Mesodermal cell (in vitro differentiated cells): ENCODE data around the gene IFNGR2. TPM values are rescaled to one million over a fixed set of nuclear protein-coding genes. Genes with fewer than 3 reads are reported as not detected.
"Not testable (repeated sequence)": the region's sequence is repeated elsewhere in the genome, so short reads cannot be mapped to it uniquely, and the experiment has no call there.

ENCODE experiments used
- H3K27ac ChIP-seq: 2 replicates; pipeline ENCODE4 v1.7.0; 2013; ENCODE audit warnings: mild to moderate bottlenecking, low read depth, low read length, moderate library complexity; ENCODE audit not compliant: severe bottlenecking
- H3K36me3 ChIP-seq: 2 replicates; pipeline ENCODE4 v1.7.1; 2013; ENCODE audit warnings: mild to moderate bottlenecking, low read length, moderate library complexity; ENCODE audit not compliant: control insufficient read depth, insufficient read depth
- H3K4me1 ChIP-seq: one replicate; pipeline ENCODE4 v1.7.1; 2013; ENCODE audit warnings: mild to moderate bottlenecking, low read length; ENCODE audit not compliant: insufficient read depth, control insufficient read depth, poor library complexity, severe bottlenecking
- H3K4me3 ChIP-seq: 2 replicates; pipeline ENCODE4 v1.7.0; 2013; ENCODE audit warnings: low read length, control low read depth, mild to moderate bottlenecking; ENCODE audit not compliant: insufficient read depth, poor library complexity, severe bottlenecking; ENCODE audit errors: extremely low read depth
- H3K9me3 ChIP-seq: 2 replicates; pipeline ENCODE4 v1.7.1; 2013; ENCODE audit warnings: mild to moderate bottlenecking, low read length, moderate library complexity; ENCODE audit not compliant: control insufficient read depth
- WGBS, 2 experiments: methylation state at CpG; one replicate each; pipeline ENCODE4 v1.1.5; 2013; ENCODE audit warnings: missing lambda C conversion rate in 2 of 2; ENCODE audit not compliant: insufficient coverage in 2 of 2; 5-methylcytosine and 5-hydroxymethylcytosine counted together
- polyA plus RNA-seq, 2 experiments: library from polyadenylated mRNA; stranded (reverse); fragments of 50-300 nt; gene quantifications; one replicate each; pipeline ENCODE4 v1.2.3, GENCODE V29; 2013

The IFNGR2 gene
- polyA plus RNA-seq (2013, experiment 1 of 2): 65.6 TPM
- polyA plus RNA-seq (2013, experiment 2 of 2): 61.9 TPM

- Histone ChIP-seq H3K4me3 (peak within 1 kb of the TSS; percentile 85), H3K9me3 (no peaks in the 10 kb centered on the region), H3K36me3 (peaks cover 10% of the 10 kb centered on the region), H3K4me1 (peaks cover 9% of the 10 kb centered on the region), H3K27ac (peak within 1 kb of the TSS; percentile 65)
- 0 to 1% methylated on average over 28 to 38 of the region's 89 CpGs for WGBS, 2 experiments
Observed at GRCh38 chr21:33403128-33403785, at the start of gene IFNGR2. IFNGR2 (plus strand) TSS chr21:33403413; CDS start chr21:33403544, 131 bp downstream.

- no peak overlapping the region for H3K27ac ChIP-seq
- WGBS, 2 experiments: 88 to 92% methylated on average over 4 of the region's 6 CpGs
- H3K36me3 ChIP-seq: peaks cover 43% of the 10 kb centered on the region
- H3K9me3 ChIP-seq: no peaks in the 10 kb centered on the region
- no peak overlapping the region for H3K4me3 ChIP-seq
- no peaks in the 10 kb centered on the region for H3K4me1 ChIP-seq
Observed at GRCh38 chr21:33355355-33355754, 47.9 kb upstream of the IFNGR2 start.

- Histone ChIP-seq H3K36me3 (peaks cover 38% of the 10 kb centered on the region), H3K27ac (no peak overlapping the region)
- 94 to 97% methylated on average over 10 to 11 of the region's 11 CpGs for WGBS, 2 experiments
Observed at GRCh38 chr21:33355996-33356395, 47.2 kb upstream of the IFNGR2 start.

GRCh38 chr21:33357177-33357576 lies 46.0 kb upstream of the IFNGR2 start:
- Histone ChIP-seq H3K36me3 (peaks cover 35% of the 10 kb centered on the region), H3K4me3 (no peak overlapping the region), H3K9me3 (no peaks in the 10 kb centered on the region), H3K27ac (no peak overlapping the region), H3K4me1 (peaks cover 4% of the 10 kb centered on the region)
- 93 to 95% methylated on average over 8 of the region's 8 CpGs for WGBS, 2 experiments

More at GRCh38 chr21:33355996-33356395, 47.2 kb upstream of the IFNGR2 start:
- no peaks in the 10 kb centered on the region for H3K9me3 ChIP-seq
- H3K4me3 ChIP-seq: no peak overlapping the region
- H3K4me1 ChIP-seq: no peaks in the 10 kb centered on the region

- 90 to 98% methylated on average over 3 of the region's 4 CpGs for WGBS, 2 experiments
Observed at GRCh38 chr21:33359446-33359845, 43.8 kb upstream of the IFNGR2 start.

GRCh38 chr21:33360281-33360680 lies 42.9 kb upstream of the IFNGR2 start:
- Histone ChIP-seq H3K9me3 (no peaks in the 10 kb centered on the region), H3K4me3 (no peak overlapping the region), H3K27ac (no peak overlapping the region), H3K4me1 (peaks cover 4% of the 10 kb centered on the region), H3K36me3 (peaks cover 24% of the 10 kb centered on the region)
- WGBS, 2 experiments: 100% methylated on average over 2 to 3 of the region's 6 CpGs

More at GRCh38 chr21:33359446-33359845, 43.8 kb upstream of the IFNGR2 start:
- H3K4me3 ChIP-seq: no peak overlapping the region
- H3K4me1 ChIP-seq: peaks cover 4% of the 10 kb centered on the region
- no peak overlapping the region for H3K27ac ChIP-seq
- peaks cover 29% of the 10 kb centered on the region for H3K36me3 ChIP-seq
- no peaks in the 10 kb centered on the region for H3K9me3 ChIP-seq

- Histone ChIP-seq H3K36me3 (peaks cover 17% of the 10 kb centered on the region), H3K4me3 (no peak overlapping the region), H3K4me1 (peaks cover 4% of the 10 kb centered on the region), H3K27ac (no peak overlapping the region), H3K9me3 (peaks cover 2% of the 10 kb centered on the region)
- WGBS, 2 experiments: 63 to 64% methylated on average over 9 of the region's 14 CpGs
Observed at GRCh38 chr21:33360881-33361602, 42.2 kb upstream of the IFNGR2 start.

GRCh38 chr21:33362044-33362555 lies 41.1 kb upstream of the IFNGR2 start:
- Histone ChIP-seq H3K27ac (no peak overlapping the region), H3K9me3 (peaks cover 12% of the 10 kb centered on the region), H3K36me3 (peaks cover 6% of the 10 kb centered on the region), H3K4me3 (no peak overlapping the region), H3K4me1 (peaks cover 4% of the 10 kb centered on the region)
- WGBS, 2 experiments: 60% methylated on average over 10 to 11 of the region's 12 CpGs

- not testable (repeated sequence) for H3K4me1 ChIP-seq, H3K4me3 ChIP-seq, H3K36me3 ChIP-seq, H3K27ac ChIP-seq
- H3K9me3 ChIP-seq: peaks cover 25% of the 10 kb centered on the region
- 79 to 80% methylated on average over 9 to 10 of the region's 10 CpGs for WGBS, 2 experiments
Observed at GRCh38 chr21:33363911-33364609, 39.2 kb upstream of the IFNGR2 start.

- Histone ChIP-seq H3K4me3 (no peak overlapping the region), H3K36me3 (no peaks in the 10 kb centered on the region), H3K9me3 (peaks cover 30% of the 10 kb centered on the region), H3K27ac (no peak overlapping the region), H3K4me1 (peaks cover 4% of the 10 kb centered on the region)
- WGBS, 2 experiments: 91 to 97% methylated on average over 5 of the region's 5 CpGs
Observed at GRCh38 chr21:33364830-33365229, 38.4 kb upstream of the IFNGR2 start.
